Measurements from ENCODE around the gene ATM.
"Not testable (repeated sequence)": the region's sequence is repeated elsewhere in the genome, so short reads cannot be mapped to it uniquely, and the experiment has no call there.

ATM gene

DNA sequence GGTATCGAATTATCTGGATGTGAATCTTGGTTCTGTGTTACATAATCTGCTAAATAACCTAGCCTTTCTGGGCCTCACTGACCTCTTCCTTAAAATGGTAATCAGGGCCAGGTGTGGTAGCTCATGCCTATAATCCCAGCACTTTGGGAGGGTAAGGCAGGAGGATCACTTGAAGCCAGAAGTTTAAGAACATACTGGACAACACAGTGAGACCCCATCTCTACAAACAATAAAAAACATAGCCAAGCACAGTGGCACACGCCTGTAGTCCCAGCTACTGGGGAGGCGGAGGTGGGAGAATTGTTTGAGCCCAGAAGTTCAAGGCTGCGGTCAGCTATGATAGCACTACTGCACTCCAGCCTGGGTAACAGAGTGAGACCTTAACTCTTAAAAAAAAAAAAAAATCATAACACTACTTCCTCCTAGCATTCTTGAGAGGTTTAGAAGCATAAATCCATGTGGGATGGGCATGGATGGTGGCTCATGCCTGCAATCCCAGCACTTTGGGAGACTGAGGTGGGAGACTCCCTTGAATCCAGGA is 171.9 kb downstream of the ATM start:
- Histone ChIP-seq H3K27ac (no peak overlapping the region), H3K9me3 (no peaks in the 10 kb centered on the region), H3K36me3 (no peaks in the 10 kb centered on the region), H3K4me1 (ENCODE audit: control insufficient read depth in 1 of 2, insufficient read depth in 1 of 2, low read depth in 1 of 2, low read length in 1 of 2) (no peaks in the 10 kb centered on the region), H3K27me3 (no peaks in the 10 kb centered on the region), H3K4me3 (ENCODE audit: low read depth in 1 of 2, low read length in 1 of 2) (no peak overlapping the region)
- TF ChIP-seq, protein P1, sequence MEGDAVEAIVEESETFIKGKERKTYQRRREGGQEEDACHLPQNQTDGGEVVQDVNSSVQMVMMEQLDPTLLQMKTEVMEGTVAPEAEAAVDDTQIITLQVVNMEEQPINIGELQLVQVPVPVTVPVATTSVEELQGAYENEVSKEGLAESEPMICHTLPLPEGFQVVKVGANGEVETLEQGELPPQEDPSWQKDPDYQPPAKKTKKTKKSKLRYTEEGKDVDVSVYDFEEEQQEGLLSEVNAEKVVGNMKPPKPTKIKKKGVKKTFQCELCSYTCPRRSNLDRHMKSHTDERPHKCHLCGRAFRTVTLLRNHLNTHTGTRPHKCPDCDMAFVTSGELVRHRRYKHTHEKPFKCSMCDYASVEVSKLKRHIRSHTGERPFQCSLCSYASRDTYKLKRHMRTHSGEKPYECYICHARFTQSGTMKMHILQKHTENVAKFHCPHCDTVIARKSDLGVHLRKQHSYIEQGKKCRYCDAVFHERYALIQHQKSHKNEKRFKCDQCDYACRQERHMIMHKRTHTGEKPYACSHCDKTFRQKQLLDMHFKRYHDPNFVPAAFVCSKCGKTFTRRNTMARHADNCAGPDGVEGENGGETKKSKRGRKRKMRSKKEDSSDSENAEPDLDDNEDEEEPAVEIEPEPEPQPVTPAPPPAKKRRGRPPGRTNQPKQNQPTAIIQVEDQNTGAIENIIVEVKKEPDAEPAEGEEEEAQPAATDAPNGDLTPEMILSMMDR (IDR thresholded peaks at IDR 0.05) = no peak

GRCh38 chr11:108396672-108397071 is 173.8 kb downstream of the ATM start:
- H3K27ac ChIP-seq; H3K9me3 ChIP-seq; H3K27me3 ChIP-seq; H3K36me3 ChIP-seq; H3K4me1 ChIP-seq (ENCODE audit: control insufficient read depth in 1 of 2, insufficient read depth in 1 of 2, low read depth in 1 of 2, low read length in 1 of 2); H3K4me3 ChIP-seq (ENCODE audit: low read depth in 1 of 2, low read length in 1 of 2): not testable (repeated sequence)

DNA sequence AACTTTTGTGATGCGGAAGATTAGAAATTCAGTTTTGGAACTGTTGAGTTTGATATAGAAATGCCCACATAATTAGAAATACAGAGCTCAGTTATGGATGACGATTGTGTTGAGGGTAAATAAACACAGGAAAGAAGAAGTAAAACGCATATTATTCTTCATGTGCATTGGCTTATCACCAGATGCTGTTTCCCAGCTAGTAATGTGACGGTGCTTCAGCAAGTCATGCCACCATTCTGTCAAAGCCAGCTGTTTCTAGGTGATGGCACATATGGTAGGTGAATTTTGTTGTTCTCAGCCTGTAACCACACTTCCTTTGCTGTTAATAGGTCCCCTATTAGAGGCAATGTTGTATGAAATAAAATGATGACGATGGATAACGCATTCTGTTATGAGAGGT is 175.6 kb downstream of the ATM start:
- Histone ChIP-seq H3K4me3 (ENCODE audit: low read depth in 1 of 2, low read length in 1 of 2) (no peak overlapping the region), H3K27ac (no peak overlapping the region), H3K9me3 (no peaks in the 10 kb centered on the region), H3K4me1 (ENCODE audit: control insufficient read depth in 1 of 2, insufficient read depth in 1 of 2, low read depth in 1 of 2, low read length in 1 of 2) (no peaks in the 10 kb centered on the region), H3K27me3 (no peaks in the 10 kb centered on the region), H3K36me3 (no peaks in the 10 kb centered on the region)
- TF ChIP-seq, protein P1 (IDR thresholded peaks at IDR 0.05) = no peak

GRCh38 chr11:108402241-108402640 is 179.4 kb downstream of the ATM start:
- no peaks in the 10 kb centered on the region for H3K36me3 ChIP-seq
- no peak overlapping the region for H3K27ac ChIP-seq
- TF ChIP-seq, protein P1 (IDR thresholded peaks at IDR 0.05) = no peak
- H3K9me3 ChIP-seq = no peaks in the 10 kb centered on the region
- H3K4me1 ChIP-seq (ENCODE audit: control insufficient read depth in 1 of 2, insufficient read depth in 1 of 2, low read depth in 1 of 2, low read length in 1 of 2) = no peaks in the 10 kb centered on the region
- no peaks in the 10 kb centered on the region for H3K27me3 ChIP-seq
- H3K4me3 ChIP-seq (ENCODE audit: low read depth in 1 of 2, low read length in 1 of 2) = no peak overlapping the region

- TF ChIP-seq, protein P1 (IDR thresholded peaks at IDR 0.05) = no peak
- no peaks in the 10 kb centered on the region for H3K36me3 ChIP-seq
These were observed 180.2 kb downstream of the ATM start for GRCh38 chr11:108403052-108403451.

DNA sequence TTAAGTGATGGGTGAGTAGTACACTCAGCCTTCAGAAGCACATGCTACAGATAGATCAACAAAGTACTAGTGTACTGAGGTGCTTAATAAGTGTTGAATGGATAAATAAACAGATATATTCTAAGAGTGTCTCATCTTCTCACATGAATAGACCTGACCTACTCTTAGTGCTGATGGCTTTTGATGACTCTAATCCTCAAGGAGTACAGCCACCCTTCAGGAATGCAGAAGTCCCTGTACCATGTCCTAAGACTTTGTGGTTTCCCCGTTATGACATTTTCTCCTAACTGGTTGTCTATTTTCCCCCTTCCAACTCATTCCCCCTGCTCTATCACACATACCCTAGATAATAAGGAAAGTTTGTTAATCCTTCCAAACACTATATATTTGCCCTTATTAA is 182.8 kb downstream of the ATM start:
- Histone ChIP-seq H3K4me3 (ENCODE audit: low read depth in 1 of 2, low read length in 1 of 2) (no peak overlapping the region), H3K36me3 (no peaks in the 10 kb centered on the region), H3K27ac (no peak overlapping the region), H3K27me3 (no peaks in the 10 kb centered on the region), H3K9me3 (no peaks in the 10 kb centered on the region), H3K4me1 (ENCODE audit: control insufficient read depth in 1 of 2, insufficient read depth in 1 of 2, low read depth in 1 of 2, low read length in 1 of 2) (no peaks in the 10 kb centered on the region)
- TF ChIP-seq, protein P1 (IDR thresholded peaks at IDR 0.05) = no peak

More at GRCh38 chr11:108403052-108403451, 180.2 kb downstream of the ATM start:
- H3K27ac ChIP-seq = no peak overlapping the region
- no peaks in the 10 kb centered on the region for H3K4me1 ChIP-seq (ENCODE audit: control insufficient read depth in 1 of 2, insufficient read depth in 1 of 2, low read depth in 1 of 2, low read length in 1 of 2)
- no peak overlapping the region for H3K4me3 ChIP-seq (ENCODE audit: low read depth in 1 of 2, low read length in 1 of 2)
- H3K27me3 ChIP-seq = no peaks in the 10 kb centered on the region
- H3K9me3 ChIP-seq = no peaks in the 10 kb centered on the region
